Glomerular visceral epithelial cell (primary cell): ENCODE measurements around the gene PHACTR3.
"Not testable (repeated sequence)": the region's sequence is repeated elsewhere in the genome, so short reads cannot be mapped to it uniquely, and the experiment has no call there.

Source experiments
- DNase-seq: peaks from one replicate; pipeline ENCODE4 v3.0.0-alpha.2; 2016; ENCODE audit errors: extremely low spot score

Gene PHACTR3

GRCh38 chr20:59828125-59829053, 224.0 kb downstream of the PHACTR3 start:
- no peak for DNase-seq

GRCh38 chr20:59829054-59829785, 224.9 kb downstream of the PHACTR3 start:
- DNase-seq, result no peak

GRCh38 chr20:59829786-59830664, 225.7 kb downstream of the PHACTR3 start:
- no peak for DNase-seq

GRCh38 chr20:59830665-59831023, 226.3 kb downstream of the PHACTR3 start:
- DNase-seq, result no peak

- DNase-seq, result no peak
Observed at GRCh38 chr20:59831024-59831915, 226.9 kb downstream of the PHACTR3 start.

- no peak for DNase-seq
Observed at GRCh38 chr20:59831916-59832270, 227.6 kb downstream of the PHACTR3 start.

GRCh38 chr20:59832406-59833363, 228.3 kb downstream of the PHACTR3 start:
- DNase-seq, result no peak

- no peak for DNase-seq
Observed at GRCh38 chr20:59835057-59835447, 230.7 kb downstream of the PHACTR3 start.

- DNase-seq, result peak; percentile 58
Observed at GRCh38 chr20:59835448-59836395, 231.4 kb downstream of the PHACTR3 start.

- DNase-seq, result no peak
Observed at GRCh38 chr20:59836767-59837166, 232.4 kb downstream of the PHACTR3 start.

GRCh38 chr20:59837623-59838394, 233.5 kb downstream of the PHACTR3 start:
- no peak for DNase-seq

- DNase-seq, result no peak
Observed at GRCh38 chr20:59839400-59839799, 235.1 kb downstream of the PHACTR3 start.

- no peak for DNase-seq
Observed at GRCh38 chr20:59845472-59845871, 241.1 kb downstream of the PHACTR3 start.

GRCh38 chr20:59848182-59848581, 243.8 kb downstream of the PHACTR3 start:
- DNase-seq, result no peak

GRCh38 chr20:59850018-59850641, 245.8 kb downstream of the PHACTR3 start:
- peak; percentile 41 for DNase-seq

GRCh38 chr20:59856526-59856925, 252.2 kb downstream of the PHACTR3 start:
- not testable (repeated sequence) for DNase-seq

- not testable (repeated sequence) for DNase-seq
Observed at GRCh38 chr20:59856941-59857340, 252.6 kb downstream of the PHACTR3 start.
